Fibroblast of lung (primary cell): ENCODE results near the gene SLC6A7. TPM values are rescaled to one million over a fixed set of nuclear protein-coding genes. Genes with fewer than 3 reads are reported as not detected.

Experiments
- DNase-seq, 2 donors: peaks; one replicate each; pipeline versions ENCODE4 v3.0.0 to v3.0.0-alpha.2; 2010; ENCODE audit warnings: low read depth in 2 of 2
- H2AFZ ChIP-seq: 2 replicates; pipeline ENCODE4 v1.5.1; 2012; ENCODE audit warnings: low read length, control low read depth, inconsistent platforms
- H3K27ac ChIP-seq: 2 replicates; pipeline ENCODE4 v1.5.1; 2011; ENCODE audit warnings: low read length, control low read depth; ENCODE audit not compliant: insufficient read depth
- H3K27me3 ChIP-seq: 2 replicates; pipeline ENCODE4 v1.5.1; 2011; ENCODE audit warnings: mild to moderate bottlenecking, low read length; ENCODE audit not compliant: control insufficient read depth, insufficient read depth
- H3K36me3 ChIP-seq: 2 replicates; pipeline ENCODE4 v1.5.1; 2011; ENCODE audit warnings: low read length; ENCODE audit not compliant: control insufficient read depth, insufficient read depth
- H3K4me1 ChIP-seq: 2 replicates; pipeline ENCODE4 v1.5.1; 2011; ENCODE audit warnings: low read length; ENCODE audit not compliant: control insufficient read depth, insufficient read depth; ENCODE audit errors: extremely low read depth
- H3K4me2 ChIP-seq: 2 replicates; pipeline ENCODE4 v1.5.1; 2011; ENCODE audit warnings: low read length, control low read depth; ENCODE audit not compliant: insufficient read depth; ENCODE audit errors: extremely low read depth
- H3K4me3 ChIP-seq, 4 experiments: fragments of 200-600 bp in 1 of 4; sonication (generic) in 1 of 4; replicated peaks in 1 of 4; 2 replicates each; pipeline ENCODE4 v1.5.1; 2011 to 2016; ENCODE audit warnings: low read length in 4 of 4, low read depth in 3 of 4, mild to moderate bottlenecking in 3 of 4, control low read depth in 2 of 4, inconsistent platforms in 1 of 4, mixed read lengths in 1 of 4; ENCODE audit not compliant: insufficient read depth in 1 of 4; ENCODE audit errors: control extremely low read depth in 1 of 4
- H3K79me2 ChIP-seq: 2 replicates; pipeline ENCODE4 v1.5.1; 2012; ENCODE audit warnings: mild to moderate bottlenecking, low read length, inconsistent platforms; ENCODE audit not compliant: control insufficient read depth, insufficient read depth
- H3K9ac ChIP-seq: 2 replicates; pipeline ENCODE4 v1.5.1; 2011; ENCODE audit warnings: mild to moderate bottlenecking, low read length, control low read depth; ENCODE audit not compliant: insufficient read depth
- H3K9me3 ChIP-seq: 2 replicates; pipeline ENCODE4 v1.5.1; 2012; ENCODE audit warnings: low read depth, low read length; ENCODE audit not compliant: control insufficient read depth, insufficient read depth
- H4K20me1 ChIP-seq: 2 replicates; pipeline ENCODE4 v1.5.1; 2011; ENCODE audit warnings: low read length; ENCODE audit not compliant: control insufficient read depth, insufficient read depth; ENCODE audit errors: extremely low read depth
- CTCF ChIP-seq, 2 donors: IDR thresholded peaks in 1 of 2; conservative IDR thresholded peaks in 1 of 2; 1 replicate in 1 of 2; 2 replicates in 1 of 2; pipeline ENCODE4 v1.5.1; 2011 to 2012; ENCODE audit warnings: low read length in 2 of 2, control low read depth in 1 of 2, inconsistent platforms in 1 of 2, low read depth in 1 of 2, mild to moderate bottlenecking in 1 of 2
- EZH2 ChIP-seq: IDR thresholded peaks from 2 replicates; pipeline ENCODE4 v1.5.1; 2012; ENCODE audit warnings: low read length, control low read depth, mild to moderate bottlenecking; ENCODE audit errors: missing control alignments
- polyA plus RNA-seq, 2 donors: library from polyadenylated mRNA; depleted of rRNA in 1 of 2; stranded (reverse) in 1 of 2; unstranded in 1 of 2; fragments of >200 nt; gene quantifications; 2 replicates each; pipeline ENCODE4 v1.2.1, GENCODE V29; 2011 to 2012; ENCODE audit warnings: missing spikeins in 1 of 2
- total RNA-seq: library from RNA; depleted of rRNA; stranded (reverse); fragments of >200 nt; gene quantifications from 2 replicates; pipeline ENCODE4 v1.2.1, GENCODE V29; 2014

The SLC6A7 gene
- total and polyA plus RNA-seq, 2 donors (not counting 1 experiment from before 2014, with no cell fraction given) = 0.02 TPM; not detected in 1

- Histone ChIP-seq H2AFZ (no peak overlapping the region), H3K9me3 (no peaks in the 10 kb centered on the region)
Measured at GRCh38 chr5:150182774-150183173, 7.1 kb upstream of the SLC6A7 start.

GRCh38 chr5:150183436-150183835 is 6.4 kb upstream of the SLC6A7 start:
- Histone ChIP-seq H3K4me1 (peaks cover 8% of the 10 kb centered on the region), H3K9me3 (no peaks in the 10 kb centered on the region), H3K4me3 (no peak overlapping the region), H2AFZ (no peak overlapping the region), H4K20me1 (no peaks in the 10 kb centered on the region), H3K36me3 (no peaks in the 10 kb centered on the region), H3K79me2 (no peaks in the 10 kb centered on the region), H3K27me3 (peaks cover 42% of the 10 kb centered on the region), H3K27ac (no peak overlapping the region), H3K9ac (no peak overlapping the region), H3K4me2 (no peak overlapping the region)
- TF ChIP-seq CTCF (conservative IDR thresholded peaks at IDR 0.05 in 1 of 2, IDR thresholded peaks at IDR 0.05 in 1 of 2; ENCODE audit: low read depth in 1 of 2, low read length in 2 of 2) (no peak), EZH2 (no peak)
- no peak for DNase-seq

More at GRCh38 chr5:150182774-150183173, 7.1 kb upstream of the SLC6A7 start:
- Histone ChIP-seq H3K4me2 (no peak overlapping the region), H3K4me1 (peaks cover 8% of the 10 kb centered on the region), H3K9ac (no peak overlapping the region), H3K79me2 (no peaks in the 10 kb centered on the region), H4K20me1 (no peaks in the 10 kb centered on the region), H3K27ac (no peak overlapping the region), H3K27me3 (peaks cover 35% of the 10 kb centered on the region), H3K36me3 (no peaks in the 10 kb centered on the region), H3K4me3 (no peak overlapping the region)
- DNase-seq = no peak
- TF ChIP-seq EZH2 = no peak
- TF ChIP-seq CTCF (conservative IDR thresholded peaks at IDR 0.05 in 1 of 2, IDR thresholded peaks at IDR 0.05 in 1 of 2; ENCODE audit: low read depth in 1 of 2, low read length in 2 of 2) = no peak

GRCh38 chr5:150184006-150184405 is 5.9 kb upstream of the SLC6A7 start:
- peaks cover 8% of the 10 kb centered on the region for H3K4me1 ChIP-seq
- TF ChIP-seq EZH2 = no peak
- TF ChIP-seq CTCF (conservative IDR thresholded peaks at IDR 0.05 in 1 of 2, IDR thresholded peaks at IDR 0.05 in 1 of 2; ENCODE audit: low read depth in 1 of 2, low read length in 2 of 2) = no peak
- no peak overlapping the region for H3K9ac ChIP-seq
- no peaks in the 10 kb centered on the region for H3K36me3 ChIP-seq
- no peaks in the 10 kb centered on the region for H3K79me2 ChIP-seq
- H3K9me3 ChIP-seq = no peaks in the 10 kb centered on the region
- no peak overlapping the region for H3K4me3 ChIP-seq
- DNase-seq = no peak
- H4K20me1 ChIP-seq = no peaks in the 10 kb centered on the region
- H3K27ac ChIP-seq = no peak overlapping the region
- peaks cover 48% of the 10 kb centered on the region for H3K27me3 ChIP-seq
- no peak overlapping the region for H2AFZ ChIP-seq
- no peak overlapping the region for H3K4me2 ChIP-seq
